GM12878 (cell line): ENCODE measurements around the gene DHX57. TPM values are rescaled to one million over a fixed set of nuclear protein-coding genes. Genes with fewer than 3 reads are reported as not detected.

Experiments used
- ATAC-seq: fragments of 200-7000 bp; cut with Tn5 transposase; 3 replicates; pipeline ENCODE4 v1.9.1; 2020; ENCODE audit warnings: mild to moderate bottlenecking, moderate library complexity
- BruUV-seq: library from RNA; stranded (reverse); fragments of 400-500 nt; replicated peaks from 2 replicates; lab custom pipeline; 2021; lab: Mats Ljungman, UMichigan
- CTCF ChIA-PET: fragments of 300-600 bp; sonication (Branson Sonifier 250); formaldehyde crosslinking; extraction: SDS; loops from one replicate; lab custom pipeline; 2021; ENCODE audit warnings: inconsistent platforms; lab: Yijun Ruan, JAX
- POLR2A ChIA-PET: fragments of 350-600 bp; formaldehyde crosslinking; extraction: SDS; loops from one replicate; lab custom pipeline; 2021; ENCODE audit warnings: inconsistent platforms; lab: Charles Lee
- RAD21 ChIA-PET: fragments of 300-600 bp; sonication (Branson Sonifier 250); formaldehyde crosslinking; loops from one replicate; lab custom pipeline; 2023; ENCODE audit warnings: antibody characterized with exemption; ENCODE audit not compliant: unreplicated experiment; lab: Charles Lee
- SMC1A ChIA-PET: fragments of 300-600 bp; sonication (Branson Sonifier 250); formaldehyde crosslinking; loops from one replicate; lab custom pipeline; 2023; ENCODE audit not compliant: unreplicated experiment, uncharacterized antibody; lab: Charles Lee
- DNase-seq: peaks from one replicate; pipeline ENCODE4 v3.0.0-alpha.2; 2011; ENCODE audit warnings: low read depth, low spot score
- FAIRE-seq: peaks from 3 replicates; lab custom pipeline; 2011; peaks lifted over from hg19 to GRCh38; lab: Jason Lieb, UNC
- H2AFZ ChIP-seq: 2 replicates; pipeline ENCODE4 v1.6.0; 2011; ENCODE audit warnings: low read depth, low read length, control low read depth; ENCODE audit not compliant: control insufficient read depth
- H3K27ac ChIP-seq: 2 replicates; pipeline ENCODE4 v1.5.1; 2011; ENCODE audit warnings: control low read depth; ENCODE audit not compliant: control insufficient read depth, insufficient read depth
- H3K27me3 ChIP-seq, 2 experiments: replicated peaks in 1 of 2; 2 replicates each; pipeline versions ENCODE4 v1.6.0 to v1.6.1; 2011; ENCODE audit warnings: low read length in 1 of 2; ENCODE audit not compliant: control insufficient read depth in 2 of 2, insufficient read depth in 2 of 2
- H3K36me3 ChIP-seq, 2 experiments: 2 replicates each; pipeline ENCODE4 v1.5.1; 2011; ENCODE audit warnings: low read length in 1 of 2; ENCODE audit not compliant: control insufficient read depth in 2 of 2, insufficient read depth in 2 of 2
- H3K4me1 ChIP-seq: 2 replicates; pipeline ENCODE4 v1.6.1; 2011; ENCODE audit warnings: mild to moderate bottlenecking, low read length, moderate library complexity, mixed read lengths; ENCODE audit not compliant: control insufficient read depth, insufficient read depth
- H3K4me2 ChIP-seq: 2 replicates; pipeline ENCODE4 v1.6.0; 2011; ENCODE audit warnings: control low read depth; ENCODE audit not compliant: control insufficient read depth, insufficient read depth
- H3K4me3 ChIP-seq: fragments of 200-600 bp; sonication (generic); 2 replicates; pipeline ENCODE4 v1.5.1; 2016
- H3K79me2 ChIP-seq: 2 replicates; pipeline ENCODE4 v1.6.0; 2011; ENCODE audit warnings: low read length; ENCODE audit not compliant: control insufficient read depth, insufficient read depth
- H3K9ac ChIP-seq: 2 replicates; pipeline ENCODE4 v1.8.0; 2011; ENCODE audit warnings: low read length, control low read depth, mixed read lengths; ENCODE audit not compliant: control insufficient read depth, insufficient read depth
- H3K9me3 ChIP-seq: replicated peaks from 3 replicates; pipeline ENCODE4 v1.5.1; 2011; ENCODE audit warnings: mild to moderate bottlenecking, low read length; ENCODE audit not compliant: control insufficient read depth, insufficient read depth
- H4K20me1 ChIP-seq: 2 replicates; pipeline ENCODE4 v1.6.0; 2011; ENCODE audit not compliant: control insufficient read depth, insufficient read depth
- BCLAF1 ChIP-seq: fragments of 450-650 bp; IDR thresholded peaks from 2 replicates; pipeline ENCODE4 v1.6.1; 2017; ENCODE audit warnings: antibody characterized with exemption, mild to moderate bottlenecking, moderate library complexity
- CREM ChIP-seq: IDR thresholded peaks from 2 replicates; pipeline ENCODE4 v1.6.1; 2014; ENCODE audit warnings: antibody characterized with exemption, low read depth
- CUX1 ChIP-seq: IDR thresholded peaks from 2 replicates; pipeline ENCODE4 v1.6.1; 2012; ENCODE audit warnings: improper control_type of control experiment, low read depth, low read length; ENCODE audit not compliant: insufficient replicate concordance
- E4F1 ChIP-seq: fragments of 450-650 bp; IDR thresholded peaks from 2 replicates; pipeline ENCODE4 v1.6.1; 2018; ENCODE audit warnings: borderline replicate concordance, mild to moderate bottlenecking; ENCODE audit not compliant: partially characterized antibody
- GATAD2B ChIP-seq: fragments of 450-650 bp; conservative IDR thresholded peaks from 2 replicates; pipeline ENCODE4 v1.6.1; 2017; ENCODE audit warnings: low read depth, mild to moderate bottlenecking, moderate library complexity
- LARP7 ChIP-seq: fragments of 450-650 bp; IDR thresholded peaks from 2 replicates; pipeline ENCODE4 v1.6.1; 2017; ENCODE audit warnings: mild to moderate bottlenecking
- MYB ChIP-seq: fragments of 150-350 bp; IDR thresholded peaks from 2 replicates; pipeline ENCODE4 v1.6.1; 2014; ENCODE audit warnings: mild to moderate bottlenecking, low read depth, low read length, borderline replicate concordance
- NFXL1 ChIP-seq: fragments of 450-650 bp; IDR thresholded peaks from 2 replicates; pipeline ENCODE4 v1.6.1; 2017; ENCODE audit warnings: antibody characterized with exemption, mild to moderate bottlenecking, borderline replicate concordance
- SMARCA5 ChIP-seq: fragments of 450-650 bp; IDR thresholded peaks from 2 replicates; pipeline ENCODE4 v1.6.1; 2017; ENCODE audit warnings: mild to moderate bottlenecking
- USF2 ChIP-seq: IDR thresholded peaks from 2 replicates; pipeline ENCODE4 v1.6.1; 2011; ENCODE audit warnings: low read depth, low read length, improper control_type of control experiment, borderline replicate concordance
- WGBS: methylation state at CpG from one replicate; pipeline ENCODE4 v1.1.6; 2016; ENCODE audit warnings: low lambda C conversion rate; ENCODE audit not compliant: insufficient replicate concordance, insufficient coverage; ENCODE audit errors: missing lambda C conversion rate; 5-methylcytosine and 5-hydroxymethylcytosine counted together
- in situ Hi-C: fragments of 300-500 bp; cut with MboI; formaldehyde crosslinking; loops from 9 replicates; pipeline ENCODE4 v1.14.3; 2018; ENCODE audit warnings: mixed read lengths
- intact Hi-C: fragments of 100-400 bp; cut with micrococcal nuclease; formaldehyde crosslinking; loops from one replicate; pipeline ENCODE4 v1.14.2; 2022; ENCODE audit not compliant: unreplicated experiment
- polyA plus RNA-seq, 11 experiments: library from polyadenylated mRNA; depleted of rRNA in 4 of 11; unstranded in 6 of 11; stranded (reverse) in 5 of 11; fragments of >200 nt; fragmentation: Nextera tagmentation in 4 of 11; fragmentation: Illumina TruSeq in 1 of 11; extraction: Ambion mirVana in 4 of 11; extraction: Trizol in 1 of 11; gene quantifications; 1 replicate in 1 of 11; 2 replicates in 10 of 11; pipeline versions ENCODE4 v1.2.1 to v1.2.3, GENCODE V29; 2011 to 2016; ENCODE audit warnings: inconsistent platforms in 2 of 11, missing spikeins in 2 of 11, low read depth in 1 of 11
- total RNA-seq, 4 experiments: library from RNA; depleted of rRNA in 3 of 4; stranded (reverse); fragments of >200 nt in 3 of 4; fragmentation: Illumina TruSeq in 1 of 4; extraction: Trizol in 1 of 4; gene quantifications; 2 replicates each; pipeline versions ENCODE4 v1.2.1 to v1.2.3, GENCODE V29; 2013 to 2021

The DHX57 gene
- total and polyA plus RNA-seq, 10 of the 15 experiments (the other 5 are each of a cell fraction or from before 2014, with no cell fraction given): 6.5 to 18.0 (median 15.8) TPM

GRCh38 chr2:38889045-38889444, 13.3 kb upstream of the DHX57 start (continued):
- TF ChIP-seq MYB: no peak
- no peak for TF ChIP-seq CUX1
- TF ChIP-seq USF2: no peak
- TF ChIP-seq, all 136 proteins: peak for 0

- RAD21 ChIA-PET: no interaction called here
- DNase-seq (no peak), ATAC-seq (no peak), FAIRE-seq (no peak)
- no peaks in the 10 kb centered on the region for H3K79me2 ChIP-seq
- no peak overlapping the region for H3K4me3 ChIP-seq
- BruUV-seq: no TSS peak
- SMC1A ChIA-PET: no interaction called here
- WGBS: 79% methylated on average over 1 of the region's 1 CpG
- CTCF ChIA-PET: no interaction called here
- no peaks in the 10 kb centered on the region for H3K27me3 ChIP-seq
- POLR2A ChIA-PET: no interaction called here
- in situ Hi-C loops (no loop called here), intact Hi-C loops (no loop called here)
- no peaks in the 10 kb centered on the region for H3K36me3 ChIP-seq
- no peak overlapping the region for H3K4me2 ChIP-seq
- H2AFZ ChIP-seq: no peak overlapping the region
- H4K20me1 ChIP-seq: no peaks in the 10 kb centered on the region
- H3K9ac ChIP-seq: no peak overlapping the region
- H3K4me1 ChIP-seq: no peaks in the 10 kb centered on the region
- no peaks in the 10 kb centered on the region for H3K9me3 ChIP-seq
- H3K27ac ChIP-seq: no peak overlapping the region
- no peak for TF ChIP-seq NFXL1
- no peak for TF ChIP-seq GATAD2B
- no peak for TF ChIP-seq SMARCA5
- TF ChIP-seq LARP7: no peak
- no peak for TF ChIP-seq E4F1
- TF ChIP-seq CREM: no peak
- TF ChIP-seq BCLAF1: no peak
Measured at GRCh38 chr2:38887902-38888554, 12.3 kb upstream of the DHX57 start.
